D341Med (cell line): Measurements from ENCODE around the gene IFNGR1.
A peak's percentile ranks its signal among the peaks of the same experiment; 100 is the strongest.
"Not testable (repeated sequence)": the region's sequence is repeated elsewhere in the genome, so short reads cannot be mapped to it uniquely, and the experiment has no call there.

Source experiments
- DNase-seq: peaks from one replicate; pipeline ENCODE4 v3.0.0; 2012; ENCODE audit warnings: low spot score

Gene IFNGR1

GRCh38 chr6:137213331-137213740 is 5.8 kb downstream of the IFNGR1 start:
- DNase-seq, result no peak

DNA sequence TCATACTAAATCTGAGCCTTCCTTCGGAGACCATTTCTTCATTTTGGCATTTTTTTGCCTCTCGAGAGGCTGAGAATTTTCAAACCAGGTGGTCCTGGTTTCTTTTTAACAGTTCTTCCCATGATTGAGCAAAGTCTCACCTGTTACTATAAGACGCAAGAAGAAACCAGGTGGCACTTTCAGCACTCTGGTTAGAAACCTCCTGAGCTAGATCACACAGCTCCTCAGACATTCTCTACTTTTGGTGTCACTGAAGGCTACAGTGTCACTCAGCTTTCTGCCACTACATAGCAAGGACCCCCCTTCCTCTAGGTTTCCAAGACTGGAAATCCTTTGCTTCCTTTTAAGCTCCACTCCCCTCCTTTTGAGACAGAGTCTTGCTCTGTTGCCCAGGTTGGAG is 7.3 kb downstream of the IFNGR1 start:
- no peak for DNase-seq

DNA sequence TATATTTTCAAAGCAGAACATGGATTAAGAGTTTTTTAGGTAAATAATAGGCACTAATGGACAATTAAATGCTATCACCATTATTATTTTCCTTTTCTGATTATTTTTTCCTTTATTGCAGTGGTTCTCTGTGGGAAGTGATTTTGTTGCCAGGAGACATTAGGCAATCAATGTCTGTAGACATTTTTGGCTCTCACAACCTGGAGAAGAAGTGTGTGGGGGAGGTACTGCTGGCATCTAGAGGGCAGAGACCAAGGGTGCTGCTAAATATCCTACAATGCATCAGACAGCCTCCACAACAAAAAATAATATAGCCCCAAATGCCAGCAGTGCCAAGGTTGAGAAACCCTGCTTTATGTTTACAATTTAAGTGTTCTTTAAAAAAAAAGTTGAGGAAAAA is 8.3 kb downstream of the IFNGR1 start:
- no peak for DNase-seq

DNA sequence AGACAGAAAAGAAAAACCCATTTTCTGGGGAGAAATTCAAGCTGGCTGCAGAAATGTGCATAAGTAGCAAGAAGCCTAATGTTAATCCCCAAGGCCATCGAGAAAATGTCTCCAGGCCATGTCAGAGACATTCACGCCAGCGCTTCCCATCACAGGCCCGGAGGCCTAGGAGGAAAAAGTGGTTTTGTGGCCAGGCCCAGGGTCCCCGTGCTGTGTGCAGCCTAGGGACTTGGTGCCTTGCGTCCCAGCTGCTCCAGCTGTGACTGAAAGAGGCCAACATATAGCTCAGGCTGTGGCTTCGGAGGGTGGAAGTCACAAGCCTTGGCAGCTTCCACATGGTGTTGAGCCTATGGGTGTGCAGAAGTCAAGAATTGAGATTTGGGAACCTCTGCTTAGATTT is 10.9 kb downstream of the IFNGR1 start:
- DNase-seq, result no peak

- not testable (repeated sequence) for DNase-seq
Observed at GRCh38 chr6:137207457-137207856, 11.7 kb downstream of the IFNGR1 start.

GRCh38 chr6:137206577-137206976 is 12.6 kb downstream of the IFNGR1 start:
- no peak for DNase-seq

DNA sequence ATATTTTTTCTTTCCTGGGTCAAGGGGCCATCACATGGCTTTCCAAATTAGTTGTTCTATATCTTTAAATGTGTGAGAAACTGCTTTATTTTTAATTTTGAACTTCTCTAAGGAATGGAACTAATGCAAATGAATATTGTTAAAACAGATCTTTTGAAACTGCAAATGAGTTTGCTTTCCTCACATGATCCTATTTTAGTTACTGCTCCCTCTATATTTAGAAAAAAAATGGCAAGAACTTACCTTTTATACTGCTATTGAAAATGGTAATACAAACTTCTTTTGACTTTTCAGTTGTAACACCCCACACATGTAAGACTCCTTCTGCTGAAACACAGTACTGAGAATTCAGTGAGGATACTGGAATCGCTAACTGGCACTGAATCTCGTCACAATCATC is 15.9 kb downstream of the IFNGR1 start:
- DNase-seq, result no peak

DNA sequence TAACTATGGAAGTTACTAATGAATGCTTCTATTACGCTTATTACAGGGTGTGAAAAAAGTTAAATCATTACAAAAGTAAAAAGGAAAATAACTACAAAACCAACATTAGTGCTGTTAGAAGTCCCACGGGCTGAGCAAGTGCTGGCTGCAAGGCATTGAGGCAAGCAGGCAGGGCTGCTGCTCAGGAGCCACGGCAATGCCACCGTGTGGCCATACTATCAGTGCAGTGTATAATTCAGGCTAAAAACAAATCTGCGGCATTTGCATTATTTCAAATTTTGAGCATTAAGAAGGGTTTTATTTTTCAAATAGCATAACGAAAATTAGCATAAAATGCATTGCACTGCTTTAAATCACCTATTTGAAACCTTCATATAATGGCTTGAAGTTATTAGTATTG is 17.1 kb downstream of the IFNGR1 start:
- peak; percentile 61 for DNase-seq

- DNase-seq, result no peak
Observed at GRCh38 chr6:137201006-137201405, 18.2 kb downstream of the IFNGR1 start.

GRCh38 chr6:137200288-137200687 is 18.9 kb downstream of the IFNGR1 start:
- no peak for DNase-seq

- DNase-seq, result no peak
Observed at GRCh38 chr6:137197684-137198645, 21.2 kb downstream of the IFNGR1 start.

GRCh38 chr6:137193256-137194070 is 25.7 kb downstream of the IFNGR1 start:
- DNase-seq, result no peak

DNA sequence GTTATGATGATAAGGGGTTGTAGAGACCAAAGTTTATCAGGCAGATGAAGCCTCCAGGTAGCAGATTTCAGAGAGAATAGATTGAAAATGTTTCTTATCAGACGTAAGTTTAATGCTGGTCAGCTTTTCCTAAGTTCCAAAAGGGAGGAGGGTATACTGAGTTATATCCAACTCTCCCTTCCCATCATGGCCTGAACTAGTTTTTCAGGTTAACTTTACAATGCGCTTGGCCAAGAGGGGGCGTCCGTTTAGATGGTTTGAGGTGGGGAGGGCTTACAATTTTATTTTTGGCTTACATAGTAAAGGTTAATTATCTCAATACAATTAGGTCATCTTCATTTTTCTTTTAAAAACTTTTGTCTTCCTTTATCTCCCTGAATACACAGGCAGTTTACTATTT is 26.4 kb downstream of the IFNGR1 start:
- DNase-seq, result no peak

DNA sequence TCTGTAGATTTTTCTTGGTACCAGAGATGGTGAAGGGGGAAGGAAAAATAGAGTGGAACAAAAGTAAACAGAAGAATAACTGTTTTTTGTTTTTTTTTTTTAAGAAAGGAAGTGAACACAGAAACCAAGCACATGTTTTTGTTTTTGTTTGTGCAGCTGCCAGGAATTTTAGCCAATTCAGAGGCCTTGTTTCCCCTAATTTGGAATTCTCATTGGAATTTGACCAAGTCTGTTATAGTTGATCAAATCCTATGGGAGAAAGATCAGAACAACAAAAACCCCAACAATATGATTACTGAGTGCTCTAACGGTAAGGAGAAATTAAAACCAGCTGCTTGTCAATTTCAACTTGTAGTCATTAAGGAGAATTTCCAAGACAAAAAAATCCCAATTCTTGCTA is 27.5 kb downstream of the IFNGR1 start:
- DNase-seq, result no peak

GRCh38 chr6:137191236-137191635 is 27.9 kb downstream of the IFNGR1 start:
- no peak for DNase-seq

- no peak for DNase-seq
Observed at GRCh38 chr6:137190583-137191094, 28.5 kb downstream of the IFNGR1 start.

DNA sequence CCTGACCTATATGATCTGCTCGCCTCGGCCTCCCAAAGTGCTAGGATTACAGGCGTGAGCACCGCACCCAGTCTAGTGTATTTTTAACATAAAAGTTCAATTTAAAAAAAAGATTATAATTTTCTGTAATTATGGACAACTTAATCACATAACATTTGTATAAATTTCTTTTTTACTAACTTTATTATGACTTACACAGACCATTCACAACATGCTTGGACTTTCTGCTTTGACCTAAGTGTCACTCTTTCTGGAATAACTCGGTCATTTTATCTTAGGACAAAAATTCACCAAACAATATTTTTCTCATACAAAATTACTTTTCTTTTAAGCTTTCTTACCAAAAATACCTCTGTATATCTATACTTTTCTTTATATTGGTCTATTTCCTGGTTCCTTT is 30.3 kb downstream of the IFNGR1 start:
- DNase-seq, result no peak

DNA sequence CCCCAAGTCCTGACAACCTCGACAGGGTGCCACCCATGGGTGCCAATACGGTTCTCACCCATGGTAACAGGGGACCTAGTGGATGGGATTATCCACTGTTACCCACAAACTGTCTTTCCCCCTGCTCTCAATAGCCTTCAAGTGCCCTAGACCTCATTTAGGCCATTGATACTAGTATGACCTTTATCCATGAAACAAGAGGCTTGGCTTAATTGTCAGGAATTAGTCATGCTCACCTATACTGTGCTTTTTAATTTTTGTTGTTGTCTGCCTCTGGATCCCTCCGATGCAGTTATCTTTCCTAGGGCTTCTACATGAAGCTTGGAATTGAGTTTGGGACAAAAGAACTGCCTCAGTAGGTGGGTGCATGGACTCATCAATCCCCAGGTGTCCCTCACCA is 33.9 kb downstream of the IFNGR1 start:
- DNase-seq, result no peak

- DNase-seq, result no peak
Observed at GRCh38 chr6:137182654-137183073, 36.5 kb downstream of the IFNGR1 start.

GRCh38 chr6:137181891-137182653 is 37.1 kb downstream of the IFNGR1 start:
- DNase-seq, result no peak

GRCh38 chr6:137177611-137178010 is 41.6 kb downstream of the IFNGR1 start:
- DNase-seq, result no peak

DNA sequence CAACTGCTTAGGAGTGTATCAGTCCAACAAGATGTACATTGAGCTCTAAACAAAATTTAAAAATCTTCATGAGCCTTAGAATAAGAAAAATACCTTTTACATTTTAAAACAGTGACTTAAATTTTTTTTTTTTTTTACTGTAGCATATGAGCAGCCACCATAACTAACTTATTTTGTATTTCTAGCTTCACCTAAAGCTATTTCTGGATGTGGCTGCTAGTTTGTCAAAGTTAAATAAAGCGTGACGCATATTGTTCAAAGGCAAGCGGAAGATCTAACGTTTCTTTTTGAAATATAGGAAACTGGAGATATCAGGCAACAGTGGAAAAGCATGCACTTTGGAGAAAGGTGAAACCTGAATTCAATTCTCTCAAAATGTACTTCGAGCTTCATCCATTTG is 42.5 kb downstream of the IFNGR1 start:
- DNase-seq, result no peak
